GM12878 (cell line): ENCODE measurements around the gene TLL2.

Experiments
- CEBPB ChIP-seq, 2 experiments: fragments of 150-350 bp in 1 of 2; IDR thresholded peaks; 2 replicates each; pipeline ENCODE4 v1.6.1; 2012 to 2014; ENCODE audit warnings: low read depth in 2 of 2, low read length in 2 of 2, borderline replicate concordance in 1 of 2, inconsistent platforms in 1 of 2
- EZH2 ChIP-seq: IDR thresholded peaks from 2 replicates; pipeline ENCODE4 v1.6.1; 2012; ENCODE audit warnings: low read depth, mild to moderate bottlenecking, control low read depth, inconsistent platforms, low read length, borderline replicate concordance; ENCODE audit not compliant: control insufficient read depth
- NFIC ChIP-seq: IDR thresholded peaks from 2 replicates; pipeline ENCODE4 v1.6.1; 2012; ENCODE audit warnings: low read depth, mild to moderate bottlenecking, inconsistent platforms, low read length, moderate library complexity
- NR2F1 ChIP-seq: fragments of 450-650 bp; conservative IDR thresholded peaks from 2 replicates; pipeline ENCODE4 v1.6.1; 2017; ENCODE audit warnings: mild to moderate bottlenecking
- POLR2A ChIP-seq: IDR thresholded peaks from 2 replicates; pipeline ENCODE4 v1.6.1; 2011; ENCODE audit warnings: low read depth, mild to moderate bottlenecking, low read length
- POLR2AphosphoS5 ChIP-seq: IDR thresholded peaks from 2 replicates; pipeline ENCODE4 v1.6.1; 2011; ENCODE audit warnings: mild to moderate bottlenecking, low read length, inconsistent platforms
- RAD21 ChIP-seq: IDR thresholded peaks from 2 replicates; pipeline ENCODE4 v1.6.1; 2011; ENCODE audit warnings: mild to moderate bottlenecking, low read depth, low read length, moderate library complexity; ENCODE audit not compliant: insufficient read depth
- REST ChIP-seq: IDR thresholded peaks from 2 replicates; pipeline ENCODE4 v1.6.1; 2012; ENCODE audit warnings: mild to moderate bottlenecking, low read depth, low read length
- SPI1 ChIP-seq: IDR thresholded peaks from 2 replicates; pipeline ENCODE4 v1.6.1; 2011; ENCODE audit warnings: low read depth, mild to moderate bottlenecking, low read length, moderate library complexity, borderline replicate concordance; ENCODE audit not compliant: insufficient read depth
- TAF1 ChIP-seq: IDR thresholded peaks from 2 replicates; pipeline ENCODE4 v1.6.1; 2011; ENCODE audit warnings: mild to moderate bottlenecking, low read depth, low read length, borderline replicate concordance
- TCF7 ChIP-seq: IDR thresholded peaks from 2 replicates; pipeline ENCODE4 v1.6.1; 2014; ENCODE audit warnings: antibody characterized with exemption, borderline replicate concordance
- ZBTB33 ChIP-seq: fragments of 450-650 bp; IDR thresholded peaks from 2 replicates; pipeline ENCODE4 v1.6.1; 2017; ENCODE audit warnings: mild to moderate bottlenecking
- TF ChIP-seq, protein P1 (sequence below), 3 experiments: IDR thresholded peaks in 2 of 3; conservative IDR thresholded peaks in 1 of 3; 2 replicates each; pipeline ENCODE4 v1.5.1; 2011; ENCODE audit warnings: low read depth in 3 of 3, low read length in 3 of 3, mild to moderate bottlenecking in 3 of 3, control low read depth in 2 of 3, moderate library complexity in 2 of 3, inconsistent platforms in 1 of 3, mixed read lengths in 1 of 3; ENCODE audit not compliant: control insufficient read depth in 2 of 3, insufficient read depth in 1 of 3; ENCODE audit errors: extremely low read depth in 1 of 3

- no peak for TF ChIP-seq TAF1
- no peak for TF ChIP-seq POLR2A
- TF ChIP-seq RAD21 = no peak
- TF ChIP-seq POLR2AphosphoS5 = no peak
- no peak for TF ChIP-seq CEBPB (IDR thresholded peaks at IDR 0.05; ENCODE audit: borderline replicate concordance in 1 of 2, low read depth in 2 of 2, low read length in 2 of 2)
- TF ChIP-seq EZH2 = no peak
- TF ChIP-seq, protein P1, sequence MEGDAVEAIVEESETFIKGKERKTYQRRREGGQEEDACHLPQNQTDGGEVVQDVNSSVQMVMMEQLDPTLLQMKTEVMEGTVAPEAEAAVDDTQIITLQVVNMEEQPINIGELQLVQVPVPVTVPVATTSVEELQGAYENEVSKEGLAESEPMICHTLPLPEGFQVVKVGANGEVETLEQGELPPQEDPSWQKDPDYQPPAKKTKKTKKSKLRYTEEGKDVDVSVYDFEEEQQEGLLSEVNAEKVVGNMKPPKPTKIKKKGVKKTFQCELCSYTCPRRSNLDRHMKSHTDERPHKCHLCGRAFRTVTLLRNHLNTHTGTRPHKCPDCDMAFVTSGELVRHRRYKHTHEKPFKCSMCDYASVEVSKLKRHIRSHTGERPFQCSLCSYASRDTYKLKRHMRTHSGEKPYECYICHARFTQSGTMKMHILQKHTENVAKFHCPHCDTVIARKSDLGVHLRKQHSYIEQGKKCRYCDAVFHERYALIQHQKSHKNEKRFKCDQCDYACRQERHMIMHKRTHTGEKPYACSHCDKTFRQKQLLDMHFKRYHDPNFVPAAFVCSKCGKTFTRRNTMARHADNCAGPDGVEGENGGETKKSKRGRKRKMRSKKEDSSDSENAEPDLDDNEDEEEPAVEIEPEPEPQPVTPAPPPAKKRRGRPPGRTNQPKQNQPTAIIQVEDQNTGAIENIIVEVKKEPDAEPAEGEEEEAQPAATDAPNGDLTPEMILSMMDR (IDR thresholded peaks at IDR 0.05 in 2 of 3, conservative IDR thresholded peaks at IDR 0.05 in 1 of 3; ENCODE audit: control insufficient read depth in 2 of 3, extremely low read depth in 1 of 3, insufficient read depth in 1 of 3, low read depth in 3 of 3, low read length in 3 of 3) = no peak
- no peak for TF ChIP-seq NR2F1
- TF ChIP-seq ZBTB33 = no peak
- TF ChIP-seq SPI1 = no peak
- no peak for TF ChIP-seq TCF7
- TF ChIP-seq NFIC = no peak
- no peak for TF ChIP-seq REST
Observed at GRCh38 chr10:96507044-96507443, 6.7 kb downstream of the TLL2 start.
